GM12864 (cell line): ENCODE results near the gene ZNF445.

ENCODE experiments used
- DNase-seq: peaks from one replicate; pipeline ENCODE4 v3.0.0-alpha.2; 2011; ENCODE audit warnings: low read depth
- H3K4me3 ChIP-seq: 2 replicates; pipeline ENCODE4 v1.5.1; 2011; ENCODE audit warnings: mild to moderate bottlenecking, low read depth, low read length, control low read depth
- CTCF ChIP-seq: IDR thresholded peaks from 2 replicates; pipeline ENCODE4 v1.5.1; 2011; ENCODE audit warnings: low read depth, mild to moderate bottlenecking, moderate library complexity, low read length, control low read depth, inconsistent platforms; ENCODE audit errors: missing control alignments

ZNF445 gene

GRCh38 chr3:44436181-44436580 is 41.3 kb downstream of the ZNF445 start:
- no peak for TF ChIP-seq CTCF
- no peak for DNase-seq
- no peak overlapping the region for H3K4me3 ChIP-seq

GRCh38 chr3:44434834-44435510 is 42.5 kb downstream of the ZNF445 start:
- no peak for DNase-seq
- no peak for TF ChIP-seq CTCF
- no peak overlapping the region for H3K4me3 ChIP-seq

- no peak for DNase-seq
- H3K4me3 ChIP-seq = no peak overlapping the region
- no peak for TF ChIP-seq CTCF
These were observed 47.0 kb downstream of the ZNF445 start for GRCh38 chr3:44430466-44430865.

- TF ChIP-seq CTCF = no peak
- no peak for DNase-seq
- H3K4me3 ChIP-seq = no peak overlapping the region
These were observed 48.0 kb downstream of the ZNF445 start for GRCh38 chr3:44429459-44429858.

- no peak for TF ChIP-seq CTCF
- H3K4me3 ChIP-seq = no peak overlapping the region
- DNase-seq = no peak
These were observed 48.6 kb downstream of the ZNF445 start for GRCh38 chr3:44428910-44429309.

GRCh38 chr3:44427683-44428082 is 49.8 kb downstream of the ZNF445 start:
- no peak for TF ChIP-seq CTCF
- no peak overlapping the region for H3K4me3 ChIP-seq
- no peak for DNase-seq

GRCh38 chr3:44424758-44425157 is 52.7 kb downstream of the ZNF445 start:
- DNase-seq = no peak
- H3K4me3 ChIP-seq = no peak overlapping the region
- TF ChIP-seq CTCF = no peak
